ENCODE data around the gene MAP3K7CL.
"Not testable (repeated sequence)": the region's sequence is repeated elsewhere in the genome, so short reads cannot be mapped to it uniquely, and the experiment has no call there.

GRCh38 chr21:29167481-29167880 is 37.0 kb downstream of the MAP3K7CL start:
- not testable (repeated sequence) for TF ChIP-seq CTCF, EP300 (IDR thresholded peaks at IDR 0.05)
